G401.6 (cell line): ENCODE data around the gene ADCY2.

ENCODE experiments used
- FAIRE-seq: peaks from 2 replicates; lab custom pipeline; 2012; peaks lifted over from hg19 to GRCh38; lab: Jason Lieb, UNC

ADCY2 gene

GRCh38 chr5:7516253-7516652 is 120.3 kb downstream of the ADCY2 start:
- FAIRE-seq = no peak

DNA sequence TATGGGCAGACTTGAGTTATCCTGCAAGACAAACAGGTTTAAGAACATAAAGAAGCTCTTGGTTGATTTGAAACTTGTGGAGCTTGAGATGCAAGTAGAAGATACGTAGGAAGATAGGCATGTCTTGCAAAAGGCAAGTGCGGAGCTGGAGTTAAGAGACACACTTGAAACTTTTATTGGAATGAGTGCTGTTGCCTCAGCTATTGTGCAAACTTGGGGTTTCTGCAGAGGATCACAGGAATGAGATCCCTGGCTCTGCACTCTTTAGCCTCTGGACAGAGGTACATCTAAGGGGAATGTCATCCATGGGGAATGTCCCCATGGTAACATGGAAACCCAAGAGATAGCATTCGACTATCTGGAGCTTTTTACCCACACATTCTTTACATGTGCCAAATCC is 121.1 kb downstream of the ADCY2 start:
- no peak for FAIRE-seq

DNA sequence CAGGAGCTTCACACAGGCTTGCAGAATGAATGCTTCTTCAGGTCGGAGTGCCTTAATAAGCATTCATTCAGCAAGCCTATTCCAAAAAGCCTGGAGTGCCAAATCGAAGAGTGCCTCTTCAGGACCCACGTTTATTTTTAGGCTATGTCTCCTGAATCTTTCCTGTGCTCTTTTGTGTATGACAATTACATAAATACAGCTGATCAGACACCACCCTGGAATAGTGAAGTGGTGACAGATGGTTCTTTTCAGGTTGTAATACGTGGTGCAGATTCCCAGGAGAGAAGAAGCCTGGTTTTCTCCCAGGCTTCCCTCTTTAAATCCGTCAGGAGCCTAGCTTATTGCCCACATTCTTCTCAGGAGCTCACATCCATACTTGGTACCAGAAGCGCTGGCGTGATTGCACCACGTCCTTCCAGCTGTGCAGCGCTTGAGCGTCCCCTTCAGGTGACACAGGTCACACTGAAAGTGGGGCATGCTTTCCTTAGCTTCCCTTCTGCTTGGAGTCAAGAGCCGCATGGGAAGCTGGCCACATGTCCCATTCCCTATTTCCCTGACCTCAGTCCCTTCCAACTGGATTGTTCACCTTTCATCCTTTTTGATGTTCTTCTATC is 123.1 kb downstream of the ADCY2 start:
- no peak for FAIRE-seq

DNA sequence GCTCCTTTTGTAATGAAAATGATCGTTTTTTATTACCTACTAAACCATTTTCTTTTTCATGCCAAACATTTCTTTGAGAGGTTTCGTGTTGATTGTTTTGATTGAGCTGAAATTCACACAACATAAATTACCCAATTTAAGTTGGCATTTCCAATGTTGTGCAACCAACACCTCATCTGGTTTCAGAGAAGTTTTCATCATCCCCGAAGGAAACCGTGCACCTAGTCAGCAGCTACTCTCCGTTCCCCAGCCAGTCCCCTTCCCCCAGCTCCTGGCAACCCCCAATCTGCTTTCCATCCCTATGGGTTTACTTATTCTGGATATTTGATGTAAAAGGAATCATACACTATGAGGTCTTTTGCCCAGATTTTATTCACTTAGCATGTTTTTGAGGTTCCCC is 123.6 kb downstream of the ADCY2 start:
- FAIRE-seq = no peak

DNA sequence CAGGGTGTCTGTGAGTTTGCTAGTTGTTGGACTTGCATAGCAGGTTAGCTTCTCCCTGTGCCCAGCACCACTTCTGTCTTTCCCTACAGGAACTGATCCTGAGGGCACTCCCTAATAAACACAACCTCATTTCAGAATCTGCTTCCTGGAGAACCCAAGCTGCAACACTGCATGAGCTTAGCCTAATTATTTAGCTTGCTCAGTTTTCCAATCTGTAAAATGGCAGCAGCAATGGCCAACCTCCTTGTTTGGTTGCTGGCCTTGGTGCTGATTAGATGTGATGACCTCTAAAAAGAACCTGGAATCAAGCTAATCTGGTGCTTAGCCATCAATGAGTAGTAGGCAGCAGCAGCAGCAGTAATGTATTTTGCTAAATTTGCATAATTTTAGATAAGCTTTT is 133.9 kb downstream of the ADCY2 start:
- no peak for FAIRE-seq

GRCh38 chr5:7533941-7534340 is 138.0 kb downstream of the ADCY2 start:
- no peak for FAIRE-seq

DNA sequence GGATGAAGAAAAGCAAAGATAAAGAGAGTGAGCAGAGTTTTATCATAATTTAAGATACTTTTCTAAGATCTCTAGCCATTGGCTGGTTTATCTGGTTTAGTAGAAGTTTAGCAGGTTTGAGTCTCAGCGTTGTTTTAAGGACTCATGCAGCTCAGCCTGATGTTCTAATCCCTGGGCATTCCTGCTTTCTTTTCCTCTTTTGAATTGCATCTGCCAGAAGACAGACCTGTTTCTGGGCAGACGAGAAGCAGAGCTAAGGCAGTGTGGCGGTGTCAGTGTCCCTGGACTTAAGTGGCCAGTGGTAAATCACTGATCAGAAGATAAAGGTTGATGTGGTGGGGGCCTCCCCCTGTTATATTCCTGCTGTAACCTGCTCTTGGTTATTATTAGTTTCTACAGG is 138.6 kb downstream of the ADCY2 start:
- FAIRE-seq = no peak

GRCh38 chr5:7537573-7537972 is 141.6 kb downstream of the ADCY2 start:
- no peak for FAIRE-seq

DNA sequence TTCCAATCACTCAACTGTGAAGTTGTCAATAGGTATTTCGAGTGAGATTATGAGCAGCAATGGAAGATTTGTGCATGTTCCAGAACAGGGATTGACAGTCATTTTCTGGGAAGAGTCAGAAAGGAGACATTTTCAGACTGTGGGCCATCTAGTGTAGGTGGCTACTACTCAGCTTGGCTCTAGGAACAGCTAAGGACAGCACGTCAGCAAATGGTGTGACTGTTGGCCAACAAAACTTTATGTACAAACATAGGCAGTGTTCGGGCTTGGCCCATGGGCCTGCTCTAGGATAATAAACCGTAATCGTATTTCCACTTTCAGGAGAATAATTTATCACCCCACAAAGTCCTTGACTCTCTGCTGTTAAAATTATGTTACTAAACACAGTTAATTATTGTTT is 143.6 kb downstream of the ADCY2 start:
- FAIRE-seq = no peak

- FAIRE-seq = no peak
These were observed 145.0 kb downstream of the ADCY2 start for GRCh38 chr5:7540736-7541485.

GRCh38 chr5:7541898-7542297 is 146.0 kb downstream of the ADCY2 start:
- FAIRE-seq = no peak

GRCh38 chr5:7546555-7546954 is 150.6 kb downstream of the ADCY2 start:
- no peak for FAIRE-seq

- FAIRE-seq = no peak
These were observed 152.7 kb downstream of the ADCY2 start for GRCh38 chr5:7548596-7548995.

DNA sequence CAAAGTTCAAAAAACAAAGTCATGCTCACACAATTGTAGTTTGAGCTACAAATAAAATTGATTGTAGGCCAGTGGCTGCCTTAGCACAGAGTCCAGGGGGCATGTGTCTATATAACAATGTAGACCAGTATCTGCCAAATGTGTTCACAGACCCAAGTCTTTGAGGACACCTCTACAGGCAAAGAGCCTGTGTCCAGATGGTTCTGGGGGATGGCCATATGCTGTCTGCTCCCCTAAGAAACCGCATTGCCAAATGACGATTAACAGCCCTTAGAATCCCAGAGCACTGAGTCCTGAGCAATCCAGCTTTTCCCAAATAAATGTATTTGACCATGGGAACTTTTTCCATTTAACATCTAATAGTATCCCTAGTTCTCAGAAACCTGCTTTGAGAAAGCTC is 169.6 kb downstream of the ADCY2 start:
- no peak for FAIRE-seq

DNA sequence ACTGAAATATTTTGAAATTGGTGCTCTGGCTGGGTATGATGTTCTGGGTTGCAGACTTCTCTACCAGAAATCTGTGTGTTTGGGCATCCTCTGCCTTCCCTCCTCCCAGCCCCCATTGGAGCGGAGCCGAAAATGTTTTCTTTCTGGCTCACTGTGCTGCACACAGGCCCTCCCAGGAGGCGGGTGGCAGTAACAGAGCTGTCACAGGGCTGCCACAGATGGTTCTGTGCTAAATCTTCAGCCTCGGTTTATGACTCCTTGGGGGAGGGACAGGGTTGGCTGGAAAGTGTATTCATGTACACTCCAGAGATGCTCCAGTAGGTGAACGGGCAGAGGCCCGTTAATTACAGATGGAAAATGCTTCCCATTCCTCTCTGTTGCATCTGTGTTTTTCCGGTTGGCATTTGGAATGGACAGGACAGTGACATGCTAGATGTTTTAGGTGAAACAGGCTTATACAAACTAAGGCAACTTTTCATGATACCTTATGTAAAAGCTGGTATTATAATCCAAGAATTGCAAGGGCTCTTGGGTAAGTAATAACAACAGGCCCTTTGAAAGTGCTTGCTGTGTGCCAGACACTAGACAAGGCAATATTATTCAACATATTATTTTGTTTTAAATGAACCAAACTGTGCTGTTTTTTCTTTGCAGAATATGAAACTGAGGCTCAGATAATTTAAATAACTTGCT is 180.2 kb downstream of the ADCY2 start:
- FAIRE-seq = no peak

GRCh38 chr5:7577381-7577780 is 181.4 kb downstream of the ADCY2 start:
- FAIRE-seq = no peak

- no peak for FAIRE-seq
These were observed 182.1 kb downstream of the ADCY2 start for GRCh38 chr5:7578071-7578470.

- FAIRE-seq = no peak
These were observed 188.8 kb downstream of the ADCY2 start for GRCh38 chr5:7584749-7585148.

- FAIRE-seq = no peak
These were observed 189.9 kb downstream of the ADCY2 start for GRCh38 chr5:7585807-7586206.

GRCh38 chr5:7586480-7586879 is 190.5 kb downstream of the ADCY2 start:
- no peak for FAIRE-seq

DNA sequence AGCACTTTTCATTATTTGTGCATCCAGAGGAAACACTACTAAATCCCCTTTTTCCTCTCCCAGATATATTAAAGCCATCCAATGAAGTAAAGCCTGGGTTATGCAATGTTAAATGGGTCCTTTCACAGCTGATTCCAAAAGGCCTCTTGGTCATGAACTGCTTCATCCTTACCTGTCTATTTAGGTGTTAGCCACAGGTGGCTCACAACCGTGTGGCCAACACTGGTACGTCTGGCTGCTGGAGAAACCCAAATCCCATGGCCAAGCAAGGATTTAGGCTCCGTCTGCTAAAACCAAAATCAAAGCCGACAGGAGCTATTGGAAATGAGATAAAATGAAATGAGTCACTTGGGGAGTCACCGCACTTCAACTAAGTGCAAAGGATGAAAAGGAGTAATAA is 193.9 kb downstream of the ADCY2 start:
- no peak for FAIRE-seq

GRCh38 chr5:7592910-7593309 is 197.0 kb downstream of the ADCY2 start:
- FAIRE-seq = no peak

DNA sequence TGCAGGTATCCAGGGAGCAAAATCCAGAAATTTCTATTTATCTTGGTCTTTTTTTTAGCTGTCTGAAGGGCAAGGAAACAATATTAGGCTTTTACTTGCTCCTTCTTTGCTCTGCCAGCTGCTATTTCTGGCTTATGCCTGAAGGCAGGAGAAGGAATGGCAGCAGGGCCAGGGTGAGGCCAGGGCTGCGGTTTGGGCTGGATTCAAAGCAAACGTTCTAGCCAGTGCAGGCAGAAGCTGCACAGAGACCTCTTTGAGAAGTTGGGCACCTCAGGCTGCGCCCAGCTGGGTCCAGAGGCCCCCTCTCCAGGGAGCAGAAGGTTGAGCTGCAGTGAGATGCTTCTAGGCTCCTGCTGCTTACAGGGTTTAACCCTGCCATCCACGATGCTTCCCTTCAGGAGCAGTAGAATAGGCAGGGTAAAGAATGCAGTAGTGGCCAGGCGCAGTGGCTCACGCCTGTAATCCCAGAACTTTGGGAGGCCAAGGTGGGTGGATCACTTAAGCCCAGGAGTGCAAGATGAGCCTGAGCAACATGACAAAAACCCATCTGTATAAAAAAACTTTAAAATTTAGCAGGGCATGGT is 201.2 kb downstream of the ADCY2 start:
- no peak for FAIRE-seq
